ENCODE results near the gene MPDZ. TPM values are rescaled to one million over a fixed set of nuclear protein-coding genes. Genes with fewer than 3 reads are reported as not detected.

MPDZ gene
- total and polyA plus RNA-seq, 8 donors: 25.9 to 77.7 (median 70.1) TPM

GRCh38 chr9:13160051-13160450 is 119.4 kb downstream of the MPDZ start:
- intact Hi-C loops (cut with DNase I): no loop called here
- no peak for ATAC-seq
- no peaks in the 10 kb centered on the region for H3K9me3 ChIP-seq
- H3K4me3 ChIP-seq: no peak overlapping the region
- no peaks in the 10 kb centered on the region for H3K27me3 ChIP-seq
- no peak overlapping the region for H3K27ac ChIP-seq
- TF ChIP-seq CTCF (IDR thresholded peaks at IDR 0.05): no peak
- DNase-seq: no peak
- no peaks in the 10 kb centered on the region for H3K4me1 ChIP-seq
- H3K36me3 ChIP-seq: peaks cover 0 to 4% of the 10 kb centered on the region in 2 donors

- DNase-seq: no peak
- H3K4me3 ChIP-seq: no peak overlapping the region
- ATAC-seq: no peak
- no peak for TF ChIP-seq CTCF (IDR thresholded peaks at IDR 0.05)
- H3K9me3 ChIP-seq: no peaks in the 10 kb centered on the region
- no peaks in the 10 kb centered on the region for H3K27me3 ChIP-seq
- intact Hi-C loops (cut with DNase I): no loop called here
- peaks cover 0 to 4% of the 10 kb centered on the region in 2 donors for H3K36me3 ChIP-seq
- H3K4me1 ChIP-seq: no peaks in the 10 kb centered on the region
- no peak overlapping the region for H3K27ac ChIP-seq
These were observed 120.5 kb downstream of the MPDZ start for GRCh38 chr9:13158986-13159385.

- Histone ChIP-seq H3K9me3 (no peaks in the 10 kb centered on the region), H3K4me1 (no peaks in the 10 kb centered on the region), H3K27ac (no peak overlapping the region), H3K4me3 (no peak overlapping the region), H3K36me3 (no peaks in the 10 kb centered on the region), H3K27me3 (no peaks in the 10 kb centered on the region)
- no peak for TF ChIP-seq CTCF (IDR thresholded peaks at IDR 0.05)
- ATAC-seq (no peak), DNase-seq (no peak)
- intact Hi-C loops (cut with DNase I): no loop called here
These were observed 128.0 kb downstream of the MPDZ start for GRCh38 chr9:13151489-13151888.

- Histone ChIP-seq H3K27me3 (no peaks in the 10 kb centered on the region), H3K9me3 (no peaks in the 10 kb centered on the region), H3K4me1 (no peaks in the 10 kb centered on the region), H3K36me3 (no peaks in the 10 kb centered on the region), H3K27ac (no peak overlapping the region), H3K4me3 (no peak overlapping the region)
- DNase-seq (no peak), ATAC-seq (peak; percentile 27)
- intact Hi-C loops (cut with DNase I): no loop called here
- TF ChIP-seq CTCF (IDR thresholded peaks at IDR 0.05): no peak
These were observed 130.0 kb downstream of the MPDZ start for GRCh38 chr9:13149454-13149853.

GRCh38 chr9:13146840-13147239 is 132.7 kb downstream of the MPDZ start:
- intact Hi-C loops (cut with DNase I): no loop called here
- H3K4me1 ChIP-seq: no peaks in the 10 kb centered on the region
- H3K36me3 ChIP-seq: no peaks in the 10 kb centered on the region
- H3K9me3 ChIP-seq: no peaks in the 10 kb centered on the region
- no peak overlapping the region for H3K4me3 ChIP-seq
- ATAC-seq (no peak), DNase-seq (peak in 2 of 4 donors; percentile 49 to 60)
- H3K27ac ChIP-seq: no peak overlapping the region
- no peak for TF ChIP-seq CTCF (IDR thresholded peaks at IDR 0.05)
- H3K27me3 ChIP-seq: no peaks in the 10 kb centered on the region
